T47D (cell line): ENCODE data around the gene PROKR1.

Experiments used
- DNase-seq, 2 experiments: peaks; one replicate each; pipeline versions ENCODE4 v3.0.0 to v3.0.0-alpha.2; 2011 to 2012; ENCODE audit warnings: low read depth in 1 of 2, low spot score in 1 of 2
- JUND ChIP-seq: IDR thresholded peaks from 2 replicates; pipeline ENCODE4 v1.6.1; 2012; ENCODE audit warnings: low read depth
- in situ Hi-C: cut with HindIII; loops from 2 replicates; pipeline ENCODE4 v1.10.0; 2016; ENCODE audit warnings: low sequenced_read_pairs, low pct_unique_long_range_greater_than_20kb

PROKR1 gene

DNA sequence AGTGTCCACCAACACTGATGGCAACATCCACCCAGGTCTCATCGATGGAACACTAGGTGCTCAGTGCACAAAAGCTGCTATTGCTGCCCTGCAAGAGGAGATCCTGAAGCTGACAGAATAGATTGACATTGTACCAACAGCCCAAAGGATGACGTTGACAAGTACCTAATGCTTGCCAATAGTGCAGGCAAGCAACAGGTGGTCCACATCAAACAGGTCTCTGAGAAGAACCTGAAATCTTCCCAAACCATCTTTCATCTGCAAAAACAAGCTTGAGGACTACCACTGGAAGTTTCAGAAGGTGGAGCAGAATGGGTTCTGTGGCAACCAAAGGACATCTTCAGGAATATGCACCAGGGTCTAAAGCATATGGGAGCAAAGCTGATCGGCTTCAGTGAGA, 15.8 kb upstream of the PROKR1 start:
- TF ChIP-seq JUND = no peak
- in situ Hi-C loops = no loop called here
- DNase-seq = no peak

- in situ Hi-C loops = no loop called here
- DNase-seq = no peak
- TF ChIP-seq JUND = no peak
Measured at GRCh38 chr2:68632021-68632420, 11.4 kb upstream of the PROKR1 start.

GRCh38 chr2:68637047-68637446, 6.3 kb upstream of the PROKR1 start:
- in situ Hi-C loops = no loop called here
- no peak for TF ChIP-seq JUND
- DNase-seq = no peak

DNA sequence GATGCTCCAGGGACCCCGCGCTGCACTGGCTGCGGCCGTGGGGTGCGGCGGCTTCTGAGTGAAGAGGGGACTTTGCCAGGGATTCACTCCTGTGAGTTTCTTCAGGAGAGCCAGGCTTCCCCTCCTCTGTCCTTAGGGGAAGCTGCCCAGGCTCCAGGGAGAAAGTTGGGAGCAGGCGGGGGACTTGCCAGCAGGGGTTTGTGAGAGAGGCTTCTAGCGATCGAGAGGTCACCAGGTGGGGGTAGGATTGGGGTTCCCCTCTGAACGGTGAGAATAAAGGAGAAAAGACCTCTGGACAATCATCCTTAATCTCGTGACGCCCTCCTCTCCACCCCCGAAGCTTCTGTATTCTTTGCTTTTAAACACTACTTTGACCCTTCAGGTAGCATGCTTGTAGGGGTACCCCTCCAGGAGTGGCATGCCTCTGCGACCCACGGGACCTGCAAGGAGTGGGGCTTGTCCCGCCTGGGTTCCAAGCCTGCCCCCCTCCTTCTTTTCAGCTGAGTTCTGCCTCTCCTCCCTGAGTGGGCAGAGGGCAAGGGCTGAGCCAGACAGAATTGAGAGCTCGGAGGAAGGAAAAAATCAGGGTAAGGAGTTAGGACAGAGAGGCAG, 601 bp downstream of the PROKR1 start:
- DNase-seq = no peak
- in situ Hi-C loops = no loop called here
- no peak for TF ChIP-seq JUND

GRCh38 chr2:68645523-68645922, 2.1 kb downstream of the PROKR1 start:
- in situ Hi-C loops = no loop called here
- TF ChIP-seq JUND = no peak
- DNase-seq = no peak

- TF ChIP-seq JUND = no peak
- in situ Hi-C loops = no loop called here
- DNase-seq = peak in 1 of 2 experiments; percentile 12
Measured at GRCh38 chr2:68646303-68646702, 2.9 kb downstream of the PROKR1 start.

- no peak for TF ChIP-seq JUND
- in situ Hi-C loops = no loop called here
- no peak for DNase-seq
Measured at GRCh38 chr2:68650645-68651044, 7.3 kb downstream of the PROKR1 start.

- in situ Hi-C loops = no loop called here
- no peak for DNase-seq
- no peak for TF ChIP-seq JUND
Measured at GRCh38 chr2:68653034-68653433, 9.7 kb downstream of the PROKR1 start.

- in situ Hi-C loops = no loop called here
- DNase-seq = no peak
- TF ChIP-seq JUND = no peak
Measured at GRCh38 chr2:68653538-68653982, 10.2 kb downstream of the PROKR1 start.

GRCh38 chr2:68658266-68658665, 14.9 kb downstream of the PROKR1 start:
- in situ Hi-C loops = no loop called here
- no peak for DNase-seq
- TF ChIP-seq JUND = no peak

- no peak for TF ChIP-seq JUND
- in situ Hi-C loops = no loop called here
- DNase-seq = no peak
Measured at GRCh38 chr2:68659081-68659480, 15.7 kb downstream of the PROKR1 start.

DNA sequence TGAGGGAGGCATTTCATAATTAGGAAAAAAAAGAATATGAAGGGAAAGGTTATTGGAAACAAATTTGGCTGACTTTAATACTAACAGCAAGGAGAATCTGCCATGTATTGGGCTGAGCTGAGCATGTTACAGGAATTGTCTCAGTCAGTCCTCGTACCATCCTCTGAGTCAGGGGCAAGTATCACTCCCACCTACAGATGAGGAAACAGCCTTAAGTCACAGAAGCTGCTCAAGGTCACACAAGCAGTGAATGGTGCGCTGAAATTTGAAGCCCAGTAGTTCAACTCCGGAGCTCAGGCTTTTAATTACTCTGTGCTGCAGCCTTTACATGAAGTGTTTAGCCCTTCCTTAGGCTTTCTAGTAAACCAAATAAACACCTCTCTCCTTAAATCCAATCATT, 17.3 kb downstream of the PROKR1 start:
- no peak for TF ChIP-seq JUND
- no peak for DNase-seq
- in situ Hi-C loops = no loop called here

- in situ Hi-C loops = no loop called here
- DNase-seq = no peak
- TF ChIP-seq JUND = no peak
Measured at GRCh38 chr2:68662466-68662865, 19.1 kb downstream of the PROKR1 start.
